SK-N-SH (cell line): ENCODE results near the gene FBP1.

Experiments used
- EP300 ChIP-seq, 2 experiments: IDR thresholded peaks; 2 replicates each; pipeline versions ENCODE4 v1.4.0 to v1.6.1; 2012; ENCODE audit warnings: borderline replicate concordance in 1 of 2, low read depth in 1 of 2, low read length in 1 of 2
- EZH2phosphoT487 ChIP-seq: fragments of 200-600 bp; sonication (generic); IDR thresholded peaks from 2 replicates; pipeline ENCODE4 v1.6.1; 2017; ENCODE audit warnings: low read depth, mixed run types, mild to moderate bottlenecking, antibody characterized with exemption, moderate library complexity, borderline replicate concordance
- POLR2AphosphoS5 ChIP-seq: IDR thresholded peaks from 2 replicates; pipeline ENCODE4 v1.6.1; 2012; ENCODE audit warnings: low read depth, low read length
- TF ChIP-seq, protein P1 (sequence below): IDR thresholded peaks from 2 replicates; pipeline ENCODE4 v1.6.1; 2012; ENCODE audit warnings: mild to moderate bottlenecking, low read depth, low read length, moderate library complexity
- TF ChIP-seq, protein P2 (sequence below): fragments of 200-600 bp; sonication (generic); IDR thresholded peaks from 2 replicates; pipeline ENCODE4 v1.6.1; 2017; ENCODE audit warnings: antibody characterized with exemption, mild to moderate bottlenecking, moderate library complexity

DNA sequence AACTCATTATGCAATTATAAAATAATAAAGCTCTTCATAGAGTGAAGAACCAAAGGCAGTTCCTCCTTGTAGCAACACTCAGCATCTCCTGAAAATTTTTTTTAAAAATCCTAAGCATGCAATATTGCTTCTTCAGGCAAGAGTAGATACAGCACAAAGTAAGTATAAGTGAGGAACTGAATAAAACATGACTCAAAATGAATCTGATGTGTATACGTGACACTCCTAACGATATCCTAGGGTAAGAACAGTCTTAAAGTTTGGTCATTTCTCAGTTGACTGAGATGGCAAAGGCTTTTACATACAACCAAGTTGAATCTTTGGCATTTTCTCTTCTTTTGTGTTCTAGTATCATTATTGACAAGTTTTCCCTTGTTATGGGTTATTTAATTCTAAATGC is 46.0 kb upstream of the FBP1 start:
- TF ChIP-seq POLR2AphosphoS5 (no peak), EP300 (IDR thresholded peaks at IDR 0.05; ENCODE audit: borderline replicate concordance in 1 of 2, low read depth in 1 of 2, low read length in 1 of 2) (no peak), EZH2phosphoT487 (no peak)
- TF ChIP-seq, protein P1, sequence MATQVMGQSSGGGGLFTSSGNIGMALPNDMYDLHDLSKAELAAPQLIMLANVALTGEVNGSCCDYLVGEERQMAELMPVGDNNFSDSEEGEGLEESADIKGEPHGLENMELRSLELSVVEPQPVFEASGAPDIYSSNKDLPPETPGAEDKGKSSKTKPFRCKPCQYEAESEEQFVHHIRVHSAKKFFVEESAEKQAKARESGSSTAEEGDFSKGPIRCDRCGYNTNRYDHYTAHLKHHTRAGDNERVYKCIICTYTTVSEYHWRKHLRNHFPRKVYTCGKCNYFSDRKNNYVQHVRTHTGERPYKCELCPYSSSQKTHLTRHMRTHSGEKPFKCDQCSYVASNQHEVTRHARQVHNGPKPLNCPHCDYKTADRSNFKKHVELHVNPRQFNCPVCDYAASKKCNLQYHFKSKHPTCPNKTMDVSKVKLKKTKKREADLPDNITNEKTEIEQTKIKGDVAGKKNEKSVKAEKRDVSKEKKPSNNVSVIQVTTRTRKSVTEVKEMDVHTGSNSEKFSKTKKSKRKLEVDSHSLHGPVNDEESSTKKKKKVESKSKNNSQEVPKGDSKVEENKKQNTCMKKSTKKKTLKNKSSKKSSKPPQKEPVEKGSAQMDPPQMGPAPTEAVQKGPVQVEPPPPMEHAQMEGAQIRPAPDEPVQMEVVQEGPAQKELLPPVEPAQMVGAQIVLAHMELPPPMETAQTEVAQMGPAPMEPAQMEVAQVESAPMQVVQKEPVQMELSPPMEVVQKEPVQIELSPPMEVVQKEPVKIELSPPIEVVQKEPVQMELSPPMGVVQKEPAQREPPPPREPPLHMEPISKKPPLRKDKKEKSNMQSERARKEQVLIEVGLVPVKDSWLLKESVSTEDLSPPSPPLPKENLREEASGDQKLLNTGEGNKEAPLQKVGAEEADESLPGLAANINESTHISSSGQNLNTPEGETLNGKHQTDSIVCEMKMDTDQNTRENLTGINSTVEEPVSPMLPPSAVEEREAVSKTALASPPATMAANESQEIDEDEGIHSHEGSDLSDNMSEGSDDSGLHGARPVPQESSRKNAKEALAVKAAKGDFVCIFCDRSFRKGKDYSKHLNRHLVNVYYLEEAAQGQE: no peak
- TF ChIP-seq, protein P2, sequence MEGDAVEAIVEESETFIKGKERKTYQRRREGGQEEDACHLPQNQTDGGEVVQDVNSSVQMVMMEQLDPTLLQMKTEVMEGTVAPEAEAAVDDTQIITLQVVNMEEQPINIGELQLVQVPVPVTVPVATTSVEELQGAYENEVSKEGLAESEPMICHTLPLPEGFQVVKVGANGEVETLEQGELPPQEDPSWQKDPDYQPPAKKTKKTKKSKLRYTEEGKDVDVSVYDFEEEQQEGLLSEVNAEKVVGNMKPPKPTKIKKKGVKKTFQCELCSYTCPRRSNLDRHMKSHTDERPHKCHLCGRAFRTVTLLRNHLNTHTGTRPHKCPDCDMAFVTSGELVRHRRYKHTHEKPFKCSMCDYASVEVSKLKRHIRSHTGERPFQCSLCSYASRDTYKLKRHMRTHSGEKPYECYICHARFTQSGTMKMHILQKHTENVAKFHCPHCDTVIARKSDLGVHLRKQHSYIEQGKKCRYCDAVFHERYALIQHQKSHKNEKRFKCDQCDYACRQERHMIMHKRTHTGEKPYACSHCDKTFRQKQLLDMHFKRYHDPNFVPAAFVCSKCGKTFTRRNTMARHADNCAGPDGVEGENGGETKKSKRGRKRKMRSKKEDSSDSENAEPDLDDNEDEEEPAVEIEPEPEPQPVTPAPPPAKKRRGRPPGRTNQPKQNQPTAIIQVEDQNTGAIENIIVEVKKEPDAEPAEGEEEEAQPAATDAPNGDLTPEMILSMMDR: no peak
